Activated T-cell treated with anti-CD3 and anti-CD28 coated beads, Interleukin-2, amount 50 U/mL, for 4 hours (primary cell): ENCODE results near the gene RILPL2. TPM values are rescaled to one million over a fixed set of nuclear protein-coding genes. Genes with fewer than 3 reads are reported as not detected.
A peak's percentile ranks its signal among the peaks of the same experiment; 100 is the strongest.
"Not testable (repeated sequence)": the region's sequence is repeated elsewhere in the genome, so short reads cannot be mapped to it uniquely, and the experiment has no call there.

Experiments
- ATAC-seq, 2 donors: fragments of 200-7000 bp; cut with Tn5 transposase; one replicate each; pipeline ENCODE4 v1.10.0; 2021
- DNase-seq: peaks from one replicate; pipeline ENCODE4 v3.0.0-alpha.2; 2020
- H3K27me3 Mint-ChIP-seq: one replicate; pipeline ENCODE4 v1.8.0; 2021; ENCODE audit warnings: low read depth, mixed read lengths
- H3K36me3 Mint-ChIP-seq: one replicate; pipeline ENCODE4 v1.8.0; 2022; ENCODE audit warnings: mixed read lengths; ENCODE audit not compliant: insufficient read depth
- H3K4me1 Mint-ChIP-seq: one replicate; pipeline ENCODE4 v1.8.0; 2021; ENCODE audit warnings: low read depth, mixed read lengths
- H3K4me3 Mint-ChIP-seq: one replicate; pipeline ENCODE4 v1.8.0; 2021; ENCODE audit warnings: mild to moderate bottlenecking, moderate library complexity, mixed read lengths
- H3K9me3 Mint-ChIP-seq: one replicate; pipeline ENCODE4 v1.8.0; 2021; ENCODE audit warnings: mixed read lengths
- total RNA-seq, 3 donors: library from RNA; stranded (reverse); gene quantifications; one replicate each; pipeline ENCODE4 v1.2.1, GENCODE V29; 2021

RILPL2 gene
- total RNA-seq, 3 donors from 2014 or later: 17.0 to 22.4 (median 20.6) TPM

GRCh38 chr12:123441523-123442164 lies 5.2 kb upstream of the RILPL2 start:
- no peaks in the 10 kb centered on the region for H3K36me3 Mint-ChIP-seq
- no peaks in the 10 kb centered on the region for H3K27me3 Mint-ChIP-seq
- ATAC-seq (no peak), DNase-seq (no peak)
- H3K9me3 Mint-ChIP-seq: no peaks in the 10 kb centered on the region
- peaks cover 21% of the 10 kb centered on the region for H3K4me1 Mint-ChIP-seq
- H3K4me3 Mint-ChIP-seq: no peak overlapping the region

DNA sequence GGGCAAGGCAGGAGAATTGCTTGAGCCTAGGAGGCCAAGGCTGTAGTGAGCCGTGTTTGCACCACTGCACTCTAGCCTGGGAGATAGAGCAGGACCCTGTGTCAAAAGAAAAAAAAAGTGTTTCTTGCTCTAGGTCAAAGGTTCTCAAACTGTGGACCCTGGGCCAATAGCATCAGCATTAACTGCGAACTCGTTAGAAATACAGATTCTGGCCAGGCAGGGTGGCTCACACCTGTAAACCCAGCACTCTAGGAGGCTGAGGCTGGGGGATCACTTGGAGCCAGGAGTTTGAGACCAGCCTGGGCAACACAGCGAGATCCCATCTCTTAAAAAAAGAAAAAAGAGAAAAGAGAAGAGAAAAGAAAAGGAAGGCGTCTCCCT lies 858 bp downstream of the RILPL2 start:
- Mint-ChIP-seq H3K9me3 (no peaks in the 10 kb centered on the region), H3K4me1 (peaks cover 41% of the 10 kb centered on the region), H3K4me3 (peak overlapping the region; percentile 99), H3K36me3 (peaks cover 11% of the 10 kb centered on the region), H3K27me3 (no peaks in the 10 kb centered on the region)
- ATAC-seq (no peak), DNase-seq (no peak)

- no peaks in the 10 kb centered on the region for H3K9me3 Mint-ChIP-seq
- H3K4me3 Mint-ChIP-seq: peak overlapping the region; percentile 99
- no peaks in the 10 kb centered on the region for H3K27me3 Mint-ChIP-seq
- no peak for ATAC-seq
- no peak for DNase-seq
- H3K36me3 Mint-ChIP-seq: peaks cover 16% of the 10 kb centered on the region
- peaks cover 47% of the 10 kb centered on the region for H3K4me1 Mint-ChIP-seq
Measured at GRCh38 chr12:123433615-123434014, 2.9 kb downstream of the RILPL2 start.

DNA sequence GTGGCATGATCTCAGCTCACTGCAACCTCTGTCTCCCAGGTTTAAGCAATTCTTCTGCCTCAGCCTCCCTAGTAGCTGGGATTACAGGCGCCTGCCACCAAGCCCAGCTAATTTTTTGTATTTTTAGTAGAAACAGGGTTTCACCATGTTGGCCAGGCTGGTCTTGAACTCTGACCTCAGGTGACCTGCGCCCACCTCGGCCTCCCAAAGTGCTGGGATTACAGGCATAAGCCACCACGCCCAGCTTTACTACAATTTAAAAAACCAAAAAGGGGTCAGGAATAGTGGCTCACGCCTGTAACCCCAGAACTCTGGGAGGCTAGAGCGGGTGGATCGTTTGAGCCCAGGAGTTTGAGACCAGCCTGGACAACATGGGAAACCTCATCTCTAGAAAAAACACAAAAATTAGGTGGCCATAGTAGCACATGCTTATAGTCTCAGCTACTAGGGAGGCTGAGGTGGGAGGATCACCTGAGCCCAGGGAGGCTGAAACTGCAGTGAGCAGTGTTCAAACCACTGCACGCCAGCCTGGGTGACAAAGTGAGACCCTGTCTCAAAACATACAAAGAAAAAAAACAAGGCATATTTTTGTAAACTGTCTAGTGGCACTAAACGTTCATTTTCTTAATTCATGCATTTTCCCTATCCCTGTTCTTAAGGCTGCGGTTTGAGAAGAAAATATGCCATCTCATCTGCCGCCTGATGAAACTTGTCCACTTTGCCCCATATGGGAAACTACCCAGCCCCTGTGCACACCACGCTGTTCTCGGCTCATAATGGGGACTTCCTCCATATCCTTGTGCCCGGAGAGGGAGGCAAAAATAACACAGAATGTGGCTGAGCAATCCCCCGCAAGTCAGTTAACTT lies 4.3 kb downstream of the RILPL2 start:
- not testable (repeated sequence) for H3K27me3 Mint-ChIP-seq, H3K9me3 Mint-ChIP-seq, DNase-seq
- peaks cover 55% of the 10 kb centered on the region for H3K4me1 Mint-ChIP-seq
- peaks cover 16% of the 10 kb centered on the region for H3K36me3 Mint-ChIP-seq
- peak overlapping the region; percentile 99 for H3K4me3 Mint-ChIP-seq
- peak in 1 of 2 donors; percentile 17 for ATAC-seq

DNA sequence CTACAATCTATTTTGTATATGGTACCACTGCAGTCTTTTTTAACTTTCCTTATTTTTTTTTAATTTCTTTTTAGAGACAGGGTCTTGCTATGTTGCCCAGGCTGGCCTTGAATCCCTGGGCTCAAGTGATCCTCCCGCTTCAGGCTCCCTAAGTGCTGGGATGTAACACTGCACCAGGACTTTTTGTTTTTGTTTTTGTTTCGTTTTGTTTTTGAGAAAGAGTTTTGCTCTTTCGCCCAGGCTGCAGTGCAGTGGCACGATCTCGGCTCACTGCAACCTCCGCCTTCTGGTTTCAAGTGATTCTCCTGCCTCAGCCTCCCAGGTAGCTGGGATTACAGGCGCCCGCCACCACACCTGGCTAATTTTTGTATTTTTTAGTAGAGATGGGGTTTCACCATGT lies 7.4 kb downstream of the RILPL2 start:
- Mint-ChIP-seq H3K4me1 (peaks cover 45% of the 10 kb centered on the region), H3K36me3 (peaks cover 21% of the 10 kb centered on the region)
- not testable (repeated sequence) for ATAC-seq, H3K9me3 Mint-ChIP-seq, DNase-seq, H3K27me3 Mint-ChIP-seq, H3K4me3 Mint-ChIP-seq

GRCh38 chr12:123428591-123428990 lies 7.9 kb downstream of the RILPL2 start:
- Mint-ChIP-seq H3K9me3 (no peaks in the 10 kb centered on the region), H3K27me3 (no peaks in the 10 kb centered on the region), H3K4me1 (peaks cover 41% of the 10 kb centered on the region), H3K4me3 (no peak overlapping the region), H3K36me3 (peaks cover 18% of the 10 kb centered on the region)
- ATAC-seq: no peak
- no peak for DNase-seq

DNA sequence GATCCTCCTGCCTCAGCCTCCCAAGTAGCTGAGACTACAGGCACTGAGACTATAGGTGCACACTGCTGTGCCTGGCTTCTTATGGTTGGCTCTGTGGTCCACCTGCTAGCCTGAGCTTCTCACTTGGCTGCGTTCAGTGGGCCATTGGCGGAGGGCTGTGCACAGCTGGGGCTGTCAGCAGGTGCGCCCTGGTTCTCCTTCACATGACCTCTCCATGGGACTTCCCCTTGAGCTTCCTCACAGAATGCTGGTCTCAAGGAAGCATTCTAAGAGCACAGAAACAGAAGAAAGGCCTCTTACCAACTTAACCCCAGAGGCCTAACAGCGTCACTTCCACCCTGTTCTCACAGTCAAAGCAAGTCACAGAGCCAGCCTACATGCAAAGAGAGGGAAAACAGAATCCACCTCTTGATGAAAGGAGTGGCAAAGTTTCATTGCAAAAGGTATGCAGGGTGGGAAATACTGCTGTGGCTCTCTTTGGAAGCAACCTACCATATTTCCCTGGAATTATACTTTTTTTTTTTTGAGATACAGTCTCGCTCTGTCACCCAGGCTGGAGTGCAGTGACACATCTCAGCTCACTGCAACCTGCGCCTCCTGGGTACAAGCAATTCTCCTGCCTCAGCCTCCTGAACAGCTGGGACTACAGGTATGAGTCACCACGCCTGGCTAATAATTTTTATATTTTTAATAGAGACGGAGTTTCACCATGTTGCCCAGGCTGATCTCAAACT lies 9.3 kb downstream of the RILPL2 start:
- Mint-ChIP-seq H3K36me3 (peaks cover 22% of the 10 kb centered on the region), H3K27me3 (no peaks in the 10 kb centered on the region), H3K9me3 (no peaks in the 10 kb centered on the region), H3K4me3 (peak overlapping the region; percentile 17), H3K4me1 (peaks cover 30% of the 10 kb centered on the region)
- ATAC-seq (peak; percentile 39 to 64), DNase-seq (no peak)

- DNase-seq (no peak), ATAC-seq (no peak)
- Mint-ChIP-seq H3K36me3 (peaks cover 16% of the 10 kb centered on the region), H3K4me1 (no peaks in the 10 kb centered on the region), H3K27me3 (no peaks in the 10 kb centered on the region), H3K9me3 (no peaks in the 10 kb centered on the region), H3K4me3 (no peak overlapping the region)
Measured at GRCh38 chr12:123421314-123421713, 15.2 kb downstream of the RILPL2 start.

DNA sequence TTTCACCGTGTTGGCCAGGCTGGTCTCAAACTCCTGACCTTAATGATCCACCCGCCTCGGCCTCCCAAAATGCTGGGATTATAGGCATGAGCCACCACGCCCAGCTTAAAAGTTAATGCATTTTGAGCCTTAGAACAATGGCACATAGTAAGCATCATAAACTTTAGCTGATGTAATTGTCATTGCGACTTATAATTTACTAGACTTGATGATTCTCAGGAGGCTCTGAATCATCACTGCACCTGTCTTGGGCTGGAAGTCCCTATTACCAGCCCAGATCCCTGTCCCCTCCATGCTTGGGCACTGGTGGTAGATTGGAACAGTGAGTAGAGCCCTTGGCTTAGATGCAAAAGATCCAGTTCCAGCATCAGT lies 26.5 kb downstream of the RILPL2 start:
- H3K4me3 Mint-ChIP-seq: no peak overlapping the region
- H3K27me3 Mint-ChIP-seq: no peaks in the 10 kb centered on the region
- no peaks in the 10 kb centered on the region for H3K4me1 Mint-ChIP-seq
- DNase-seq (no peak), ATAC-seq (no peak)
- H3K9me3 Mint-ChIP-seq: no peaks in the 10 kb centered on the region
- peaks cover 8% of the 10 kb centered on the region for H3K36me3 Mint-ChIP-seq

- H3K27me3 Mint-ChIP-seq, H3K4me3 Mint-ChIP-seq, DNase-seq, H3K9me3 Mint-ChIP-seq, ATAC-seq, H3K4me1 Mint-ChIP-seq: not testable (repeated sequence)
- H3K36me3 Mint-ChIP-seq: peaks cover 11% of the 10 kb centered on the region
Measured at GRCh38 chr12:123409284-123410040, 27.0 kb downstream of the RILPL2 start.

DNA sequence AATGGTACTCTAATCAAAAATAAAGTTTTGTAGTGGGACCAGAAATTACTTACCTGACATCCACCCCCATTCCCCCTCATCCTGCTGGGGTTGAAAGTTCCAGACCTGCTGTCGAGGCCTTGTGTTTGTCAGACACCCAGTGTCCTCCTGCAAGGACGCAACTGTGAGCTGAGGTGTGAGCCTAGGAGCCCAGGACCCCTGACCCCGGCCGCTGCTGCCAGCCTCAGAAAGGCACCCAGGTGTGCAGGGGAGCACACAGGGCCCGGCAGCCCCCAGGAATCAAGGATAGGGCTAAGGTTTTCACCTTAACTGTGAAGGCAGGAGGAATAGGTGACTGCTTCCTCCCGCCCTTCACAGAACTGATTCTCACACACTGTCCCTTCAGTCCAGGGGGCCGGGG lies 27.9 kb downstream of the RILPL2 start:
- H3K27me3 Mint-ChIP-seq, H3K4me3 Mint-ChIP-seq, H3K9me3 Mint-ChIP-seq, H3K4me1 Mint-ChIP-seq, ATAC-seq, DNase-seq: not testable (repeated sequence)
- peaks cover 11% of the 10 kb centered on the region for H3K36me3 Mint-ChIP-seq

DNA sequence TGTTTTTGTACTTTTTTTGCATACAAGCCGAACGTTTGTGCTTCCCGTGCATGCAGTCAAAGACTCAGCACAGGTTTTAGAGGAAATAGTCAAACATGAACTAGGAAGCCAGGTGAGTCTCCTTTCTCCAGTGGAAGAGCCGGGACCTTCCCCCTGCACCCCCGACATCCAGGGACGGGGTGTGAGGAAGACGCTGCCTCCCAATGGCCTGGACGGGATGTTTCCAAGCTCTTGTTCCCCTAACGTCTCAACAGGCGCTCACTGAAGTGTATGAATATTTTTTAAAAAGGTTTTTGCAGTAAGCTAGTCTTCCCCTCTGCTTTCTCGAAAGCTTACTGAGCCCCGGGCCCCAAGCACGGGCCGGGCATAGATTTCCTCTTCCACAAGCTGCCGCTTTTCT lies 28.6 kb downstream of the RILPL2 start:
- not testable (repeated sequence) for H3K4me1 Mint-ChIP-seq, H3K4me3 Mint-ChIP-seq, H3K9me3 Mint-ChIP-seq, DNase-seq, ATAC-seq, H3K27me3 Mint-ChIP-seq
- H3K36me3 Mint-ChIP-seq: peaks cover 14% of the 10 kb centered on the region

- H3K4me3 Mint-ChIP-seq, H3K9me3 Mint-ChIP-seq, ATAC-seq, H3K4me1 Mint-ChIP-seq, DNase-seq, H3K27me3 Mint-ChIP-seq: not testable (repeated sequence)
- H3K36me3 Mint-ChIP-seq: peaks cover 14% of the 10 kb centered on the region
Measured at GRCh38 chr12:123407269-123407668, 29.2 kb downstream of the RILPL2 start.

GRCh38 chr12:123404581-123404980 lies 31.9 kb downstream of the RILPL2 start:
- Mint-ChIP-seq H3K4me3 (no peak overlapping the region), H3K27me3 (no peaks in the 10 kb centered on the region), H3K9me3 (no peaks in the 10 kb centered on the region), H3K4me1 (no peaks in the 10 kb centered on the region), H3K36me3 (peaks cover 14% of the 10 kb centered on the region)
- DNase-seq: no peak
- no peak for ATAC-seq
